Measurements from ENCODE around the gene ST6GAL1. TPM values are rescaled to one million over a fixed set of nuclear protein-coding genes. Genes with fewer than 3 reads are reported as not detected.

ST6GAL1 gene
- total and polyA plus RNA-seq, 10 of the 15 experiments (the other 5 are each of a cell fraction or from before 2014, with no cell fraction given), result 74.2 to 248 (median 149) TPM

GRCh38 chr3:186984064-186984463 is 53.7 kb downstream of the ST6GAL1 start:
- ChIA-PET CTCF (no interaction called here), POLR2A (no interaction called here), SMC1A (ENCODE audit: uncharacterized antibody, unreplicated experiment) (interaction anchor here (0.6 to 1.2 kb wide), 3 partner anchors 42 to 391 kb away, joined by 3 read pairs; no protein-coding TSS in a partner anchor), RAD21 (ENCODE audit: unreplicated experiment) (no interaction called here)
- intact Hi-C loops (cut with micrococcal nuclease; ENCODE audit: unreplicated experiment) (no loop called here), in situ Hi-C loops (cut with MboI) (no loop called here)
- no peak overlapping the region for H3K4me3 ChIP-seq
- no peak for DNase-seq (ENCODE audit: low read depth, low spot score)
- BruUV-seq (replicated peaks), result no TSS peak
- peaks cover 11% of the 10 kb centered on the region for H3K79me2 ChIP-seq (ENCODE audit: control insufficient read depth, insufficient read depth, low read length)
- no peak for ATAC-seq
- no peak overlapping the region for H3K4me2 ChIP-seq (ENCODE audit: control insufficient read depth, insufficient read depth)
- H3K4me1 ChIP-seq (ENCODE audit: control insufficient read depth, insufficient read depth, low read length), result peaks cover 26% of the 10 kb centered on the region
- no peak overlapping the region for H3K27ac ChIP-seq (ENCODE audit: control insufficient read depth, insufficient read depth)
- TF ChIP-seq, protein P1, sequence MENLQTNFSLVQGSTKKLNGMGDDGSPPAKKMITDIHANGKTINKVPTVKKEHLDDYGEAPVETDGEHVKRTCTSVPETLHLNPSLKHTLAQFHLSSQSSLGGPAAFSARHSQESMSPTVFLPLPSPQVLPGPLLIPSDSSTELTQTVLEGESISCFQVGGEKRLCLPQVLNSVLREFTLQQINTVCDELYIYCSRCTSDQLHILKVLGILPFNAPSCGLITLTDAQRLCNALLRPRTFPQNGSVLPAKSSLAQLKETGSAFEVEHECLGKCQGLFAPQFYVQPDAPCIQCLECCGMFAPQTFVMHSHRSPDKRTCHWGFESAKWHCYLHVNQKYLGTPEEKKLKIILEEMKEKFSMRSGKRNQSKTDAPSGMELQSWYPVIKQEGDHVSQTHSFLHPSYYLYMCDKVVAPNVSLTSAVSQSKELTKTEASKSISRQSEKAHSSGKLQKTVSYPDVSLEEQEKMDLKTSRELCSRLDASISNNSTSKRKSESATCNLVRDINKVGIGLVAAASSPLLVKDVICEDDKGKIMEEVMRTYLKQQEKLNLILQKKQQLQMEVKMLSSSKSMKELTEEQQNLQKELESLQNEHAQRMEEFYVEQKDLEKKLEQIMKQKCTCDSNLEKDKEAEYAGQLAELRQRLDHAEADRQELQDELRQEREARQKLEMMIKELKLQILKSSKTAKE (IDR thresholded peaks at IDR 0.05; ENCODE audit: low read depth, poor library complexity, severe bottlenecking), result no peak
- no peak for TF ChIP-seq RCOR1 (conservative IDR thresholded peaks at IDR 0.05; ENCODE audit: low read depth, low read length)
- no peak for TF ChIP-seq MEF2B (IDR thresholded peaks at IDR 0.05; ENCODE audit: partially characterized antibody, poor library complexity, severe bottlenecking)
- TF ChIP-seq BCL11A (IDR thresholded peaks at IDR 0.05; ENCODE audit: low read depth, low read length), result no peak
- no peak for TF ChIP-seq NR2F1 (conservative IDR thresholded peaks at IDR 0.05)
- no peak for TF ChIP-seq WRNIP1 (IDR thresholded peaks at IDR 0.05; ENCODE audit: borderline replicate concordance, low read depth, low read length)
- no peak for TF ChIP-seq ZNF207 (IDR thresholded peaks at IDR 0.05; ENCODE audit: borderline replicate concordance)
- no peak for TF ChIP-seq ZBTB33 (IDR thresholded peaks at IDR 0.05)
- TF ChIP-seq ZNF622 (IDR thresholded peaks at IDR 0.05), result no peak
- TF ChIP-seq, protein P2, sequence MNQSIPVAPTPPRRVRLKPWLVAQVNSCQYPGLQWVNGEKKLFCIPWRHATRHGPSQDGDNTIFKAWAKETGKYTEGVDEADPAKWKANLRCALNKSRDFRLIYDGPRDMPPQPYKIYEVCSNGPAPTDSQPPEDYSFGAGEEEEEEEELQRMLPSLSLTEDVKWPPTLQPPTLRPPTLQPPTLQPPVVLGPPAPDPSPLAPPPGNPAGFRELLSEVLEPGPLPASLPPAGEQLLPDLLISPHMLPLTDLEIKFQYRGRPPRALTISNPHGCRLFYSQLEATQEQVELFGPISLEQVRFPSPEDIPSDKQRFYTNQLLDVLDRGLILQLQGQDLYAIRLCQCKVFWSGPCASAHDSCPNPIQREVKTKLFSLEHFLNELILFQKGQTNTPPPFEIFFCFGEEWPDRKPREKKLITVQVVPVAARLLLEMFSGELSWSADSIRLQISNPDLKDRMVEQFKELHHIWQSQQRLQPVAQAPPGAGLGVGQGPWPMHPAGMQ (IDR thresholded peaks at IDR 0.05; ENCODE audit: borderline replicate concordance), result no peak
- TF ChIP-seq NFYB (IDR thresholded peaks at IDR 0.05; ENCODE audit: insufficient read depth, low read depth, low read length), result no peak
- no peak for TF ChIP-seq RAD21 (IDR thresholded peaks at IDR 0.05; ENCODE audit: insufficient read depth, low read depth, low read length)
- TF ChIP-seq DPF2 (IDR thresholded peaks at IDR 0.05), result no peak
- TF ChIP-seq TAF1 (IDR thresholded peaks at IDR 0.05; ENCODE audit: borderline replicate concordance, low read depth, low read length), result no peak
- TF ChIP-seq BACH1 (IDR thresholded peaks at IDR 0.05; ENCODE audit: borderline replicate concordance), result no peak
- no peak for TF ChIP-seq ZNF687 (IDR thresholded peaks at IDR 0.05)
- H3K36me3 ChIP-seq (ENCODE audit: control insufficient read depth in 2 of 2, insufficient read depth in 2 of 2, low read length in 1 of 2), result peaks cover 0 to 13% of the 10 kb centered on the region in 2 experiments; a peak in 3 of 4 replicates
- no peaks in the 10 kb centered on the region for H3K27me3 ChIP-seq (replicated peaks in 1 of 2; ENCODE audit: control insufficient read depth in 2 of 2, insufficient read depth in 2 of 2, low read length in 1 of 2)
- 92% methylated on average over 6 of the region's 6 CpGs for WGBS (ENCODE audit: insufficient coverage, insufficient replicate concordance, low lambda C conversion rate, missing lambda C conversion rate)
- H3K9ac ChIP-seq (ENCODE audit: control insufficient read depth, insufficient read depth, low read length), result no peak overlapping the region
- H3K9me3 ChIP-seq (replicated peaks; ENCODE audit: control insufficient read depth, insufficient read depth, low read length), result no peaks in the 10 kb centered on the region
- no peak for FAIRE-seq
- no peaks in the 10 kb centered on the region for H4K20me1 ChIP-seq (ENCODE audit: control insufficient read depth, insufficient read depth)
- H2AFZ ChIP-seq (ENCODE audit: control insufficient read depth, low read depth, low read length), result no peak overlapping the region

All from GM12878 (cell line).